ENCODE data around the gene PPFIA3. TPM values are rescaled to one million over a fixed set of nuclear protein-coding genes. Genes with fewer than 3 reads are reported as not detected.

PPFIA3 gene
- total RNA-seq, 1 experiment from 2014 or later: 27.3 TPM

GRCh38 chr19:49150106-49150943, 31.0 kb downstream of the PPFIA3 start (continued):
- TF ChIP-seq STAT6 (CRISPR knock-in tag; conservative IDR thresholded peaks at IDR 0.05; ENCODE audit: low read depth) (no peak), SP1 (CRISPR knock-in tag; conservative IDR thresholded peaks at IDR 0.05) (0 out of 2 replicates have a peak, but pooled peaks have one; percentile 2), TEAD1 (CRISPR knock-in tag; IDR thresholded peaks at IDR 0.05) (peak; percentile 54; the same call in 1 of the 2 replicates), USF1 (CRISPR knock-in tag; IDR thresholded peaks at IDR 0.05) (peak; percentile 28; the same call in 1 of the 2 replicates), USF2 (CRISPR knock-in tag; IDR thresholded peaks at IDR 0.05) (0 out of 2 replicates have a peak, but pooled peaks have one; percentile 23), ARID4B (CRISPR knock-in tag; IDR thresholded peaks at IDR 0.05; ENCODE audit: borderline replicate concordance) (peak; percentile 56; the same call in 1 of the 2 replicates), ZNF232 (CRISPR knock-in tag; IDR thresholded peaks at IDR 0.05) (peak; percentile 49), ZNF425 (CRISPR knock-in tag; conservative IDR thresholded peaks at IDR 0.05) (no peak), ELF4 (CRISPR knock-in tag; IDR thresholded peaks at IDR 0.05; ENCODE audit: low read depth) (no peak), MAX (CRISPR knock-in tag; IDR thresholded peaks at IDR 0.05) (peak; percentile 46; the same call in 1 of the 2 replicates)

GRCh38 chr19:49150944-49151243, 31.6 kb downstream of the PPFIA3 start:
- ChIA-PET CTCF (interaction anchor here (0.5 to 7.9 kb wide), 15 partner anchors 11 to 211 kb away, joined by 3 to 98 read pairs (median 5); partner anchors contain the start of genes GYS1, RUVBL2 and TEAD2), POLR2A (interaction anchor here (0.6 to 1.4 kb wide), 6 partner anchors 19 to 345 kb away, joined by 3 to 6 read pairs (median 4); partner anchors contain the start of genes BAX and RPS11)
- H3K27ac Mint-ChIP-seq: no peak overlapping the region
- DNase-seq (ENCODE audit: low spot score) (no peak), ATAC-seq (no peak)
- H3K36me3 Mint-ChIP-seq: peaks cover 9% of the 10 kb centered on the region
- H3K9me3 Mint-ChIP-seq: peaks cover 14% of the 10 kb centered on the region
- peak overlapping the region; percentile 92 for H3K4me3 Mint-ChIP-seq
- peaks cover 60% of the 10 kb centered on the region for H3K27me3 Mint-ChIP-seq (ENCODE audit: low read depth)
- peaks cover 37% of the 10 kb centered on the region for H3K4me1 Mint-ChIP-seq
- TF ChIP-seq HMGA2 (CRISPR knock-in tag; IDR thresholded peaks at IDR 0.05) (no peak), ELF4 (CRISPR knock-in tag; IDR thresholded peaks at IDR 0.05; ENCODE audit: low read depth) (no peak), GTF2I (CRISPR knock-in tag; conservative IDR thresholded peaks at IDR 0.05) (no peak), NFATC4 (CRISPR knock-in tag; IDR thresholded peaks at IDR 0.05) (no peak), ZNF423 (CRISPR knock-in tag; IDR thresholded peaks at IDR 0.05) (no peak), AR (CRISPR knock-in tag; IDR thresholded peaks at IDR 0.05) (no peak), SMAD3 (CRISPR knock-in tag; IDR thresholded peaks at IDR 0.05; ENCODE audit: borderline replicate concordance) (no peak), ZNF396 (CRISPR knock-in tag; IDR thresholded peaks at IDR 0.05; ENCODE audit: borderline replicate concordance) (no peak), E2F5 (CRISPR knock-in tag; IDR thresholded peaks at IDR 0.05) (no peak)
